ENCODE measurements around the gene COL1A2. TPM values are rescaled to one million over a fixed set of nuclear protein-coding genes. Genes with fewer than 3 reads are reported as not detected.

Gene COL1A2
- total and polyA plus RNA-seq, 8 donors, result 10.9 to 467 (median 17.7) TPM

DNA sequence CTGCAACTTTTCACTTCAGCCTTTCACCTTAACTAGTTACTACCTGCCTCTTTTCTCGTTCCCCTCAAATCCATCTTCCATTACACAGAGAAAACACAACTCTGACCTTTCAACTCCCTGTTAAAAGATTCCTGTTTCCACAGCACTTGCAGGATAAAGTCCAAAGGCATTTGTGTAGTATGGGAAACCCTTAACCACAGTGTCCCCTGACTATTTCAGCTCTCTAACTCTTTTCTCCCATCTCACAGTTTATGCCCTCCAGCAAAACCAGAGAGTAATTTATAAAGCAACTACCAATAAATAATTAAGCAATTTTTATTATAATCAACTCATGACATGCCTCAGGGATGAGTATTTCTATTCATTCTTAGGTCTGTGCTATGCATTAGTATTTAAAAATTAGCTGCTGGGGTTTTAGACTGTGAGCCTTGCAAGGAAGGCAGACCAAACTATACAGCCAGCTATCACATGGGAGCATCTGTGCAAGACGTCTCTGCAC, 51.0 kb downstream of the COL1A2 start:
- DNase-seq, result no peak
- no peak overlapping the region for H3K4me3 ChIP-seq
- FAIRE-seq, result no peak
- H3K4me1 ChIP-seq, result peaks cover 0 to 4% (median 0%) of the 10 kb centered on the region in 3 donors
- no peak overlapping the region for H3K27ac ChIP-seq
- H3K36me3 ChIP-seq, result no peaks in the 10 kb centered on the region
- 36 to 42% methylated on average over 2 of the region's 2 CpGs for WGBS, 2 donors
- no peaks in the 10 kb centered on the region for H3K9me3 ChIP-seq
- H3K27me3 ChIP-seq, result no peaks in the 10 kb centered on the region
- intact Hi-C loops (cut with DNase I), result no loop called here
- ATAC-seq, result no peak
- no peak for TF ChIP-seq CTCF (IDR thresholded peaks at IDR 0.05)

- intact Hi-C loops (cut with DNase I), result no loop called here
- no peak for FAIRE-seq
These were observed 51.6 kb downstream of the COL1A2 start for GRCh38 chr7:94446308-94446707.

DNA sequence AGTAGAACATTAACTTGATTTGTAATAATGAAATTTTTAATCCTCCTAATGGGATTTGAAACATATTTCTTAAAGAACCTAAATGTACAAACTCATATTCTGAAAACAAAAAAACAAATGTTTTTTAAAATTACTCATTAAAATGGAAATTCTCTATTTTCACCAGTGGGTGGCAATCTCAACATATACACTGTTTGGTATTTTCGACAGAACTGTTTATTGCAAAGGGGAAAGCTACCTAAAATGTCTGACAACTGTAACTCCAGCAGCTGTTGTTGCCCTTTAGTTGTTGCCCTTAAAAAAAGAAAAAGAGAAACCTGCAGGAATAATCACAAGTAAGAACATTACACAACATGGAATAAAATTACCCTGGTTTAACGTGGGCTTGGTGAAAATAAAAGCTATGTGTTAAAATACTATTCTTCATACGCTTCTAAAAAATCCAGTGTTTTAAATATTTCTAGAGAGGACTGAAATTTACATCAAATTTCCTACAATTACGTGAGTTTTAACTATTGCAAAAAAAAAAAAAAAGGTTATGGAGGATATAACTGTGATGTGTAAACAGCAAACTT, 54.5 kb downstream of the COL1A2 start:
- H3K36me3 ChIP-seq, result no peaks in the 10 kb centered on the region
- ATAC-seq (peak; percentile 60 to 86 (median 84)), FAIRE-seq (peak; percentile 96), DNase-seq (no peak)
- H3K4me3 ChIP-seq, result no peak overlapping the region
- WGBS, 2 donors, result 34 to 35% methylated on average over 4 of the region's 4 CpGs
- intact Hi-C loops (cut with DNase I), result no loop called here
- peaks cover 0 to 4% (median 0%) of the 10 kb centered on the region in 3 donors for H3K4me1 ChIP-seq
- H3K9me3 ChIP-seq, result no peaks in the 10 kb centered on the region
- TF ChIP-seq CTCF (IDR thresholded peaks at IDR 0.05), result peak in 2 of 4 donors; percentile 34 to 50
- H3K27ac ChIP-seq, result no peak overlapping the region
- H3K27me3 ChIP-seq, result no peaks in the 10 kb centered on the region

More at GRCh38 chr7:94446308-94446707, 51.6 kb downstream of the COL1A2 start:
- H3K36me3 ChIP-seq, result no peaks in the 10 kb centered on the region
- no peak overlapping the region for H3K4me3 ChIP-seq
- ATAC-seq (no peak), DNase-seq (no peak)
- no peaks in the 10 kb centered on the region for H3K27me3 ChIP-seq
- no peaks in the 10 kb centered on the region for H3K9me3 ChIP-seq
- no peak for TF ChIP-seq CTCF (IDR thresholded peaks at IDR 0.05)
- WGBS, 2 donors, result 85% methylated on average over 5 of the region's 5 CpGs
- H3K27ac ChIP-seq, result no peak overlapping the region
- peaks cover 0 to 4% (median 0%) of the 10 kb centered on the region in 3 donors for H3K4me1 ChIP-seq

DNA sequence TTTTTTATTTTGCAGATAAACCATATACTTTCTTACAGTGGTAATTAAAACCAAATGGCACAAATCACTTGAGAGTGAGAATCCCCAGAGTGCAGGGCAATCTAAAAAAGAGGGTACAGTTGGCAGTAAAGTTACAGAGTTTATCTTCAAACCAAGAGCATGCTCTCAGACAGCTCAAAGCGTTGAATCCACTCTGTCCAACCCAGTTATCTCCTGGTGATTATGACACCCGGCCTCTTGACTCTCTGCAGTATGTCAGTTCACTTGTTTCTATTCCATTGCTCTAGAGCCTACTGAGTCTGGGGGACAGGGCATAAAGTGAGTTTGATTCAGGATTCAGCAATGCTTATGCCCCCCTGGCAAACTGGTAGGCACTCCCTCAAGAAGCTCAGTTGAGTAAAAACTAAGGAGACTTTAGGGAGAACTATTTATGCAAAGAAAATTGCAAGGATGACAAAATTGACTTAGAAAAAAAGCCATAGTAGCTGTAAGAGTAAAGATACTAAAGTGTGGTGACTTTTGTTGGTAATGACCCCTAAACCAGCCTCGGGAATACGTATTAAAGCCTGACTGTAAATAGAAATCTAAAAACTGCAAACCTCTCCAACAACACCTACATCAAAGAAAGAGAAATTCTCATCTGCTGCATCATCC, 55.5 kb downstream of the COL1A2 start:
- no peak for TF ChIP-seq CTCF (IDR thresholded peaks at IDR 0.05)
- 78 to 83% methylated on average over 4 of the region's 4 CpGs for WGBS, 2 donors
- Histone ChIP-seq H3K4me3 (no peak overlapping the region), H3K36me3 (no peaks in the 10 kb centered on the region), H3K27me3 (no peaks in the 10 kb centered on the region), H3K9me3 (no peaks in the 10 kb centered on the region), H3K27ac (no peak overlapping the region), H3K4me1 (peaks cover 0 to 4% (median 0%) of the 10 kb centered on the region in 3 donors)
- peak in 2 of 4 donors; percentile 23 to 24 for ATAC-seq
- intact Hi-C loops (cut with DNase I), result no loop called here
- DNase-seq, result no peak
- FAIRE-seq, result no peak

GRCh38 chr7:94451187-94451586, 56.5 kb downstream of the COL1A2 start:
- Histone ChIP-seq H3K4me1 (peaks cover 0 to 4% (median 0%) of the 10 kb centered on the region in 3 donors), H3K27me3 (no peaks in the 10 kb centered on the region), H3K27ac (no peak overlapping the region), H3K4me3 (no peak overlapping the region), H3K36me3 (no peaks in the 10 kb centered on the region), H3K9me3 (no peaks in the 10 kb centered on the region)
- no peak for DNase-seq
- WGBS, 2 donors, result 69 to 77% methylated on average over 4 of the region's 4 CpGs
- ATAC-seq, result peak in 1 of 4 donors; percentile 27
- intact Hi-C loops (cut with DNase I), result no loop called here
- no peak for FAIRE-seq
- no peak for TF ChIP-seq CTCF (IDR thresholded peaks at IDR 0.05)

Measured in pancreas (tissue), 10 donors.